GM12865 (cell line): ENCODE data around the gene PDHB.

Experiments used
- DNase-seq: peaks from one replicate; pipeline ENCODE4 v3.0.0; 2010; ENCODE audit warnings: low read depth
- H3K4me3 ChIP-seq: 2 replicates; pipeline ENCODE4 v1.5.1; 2011; ENCODE audit warnings: mild to moderate bottlenecking, low read depth, low read length, control low read depth
- TF ChIP-seq, protein P1 (sequence below): IDR thresholded peaks from 2 replicates; pipeline ENCODE4 v1.5.1; 2011; ENCODE audit warnings: low read length, control low read depth, low read depth, inconsistent platforms; ENCODE audit not compliant: insufficient read depth; ENCODE audit errors: missing control alignments

PDHB gene

DNA sequence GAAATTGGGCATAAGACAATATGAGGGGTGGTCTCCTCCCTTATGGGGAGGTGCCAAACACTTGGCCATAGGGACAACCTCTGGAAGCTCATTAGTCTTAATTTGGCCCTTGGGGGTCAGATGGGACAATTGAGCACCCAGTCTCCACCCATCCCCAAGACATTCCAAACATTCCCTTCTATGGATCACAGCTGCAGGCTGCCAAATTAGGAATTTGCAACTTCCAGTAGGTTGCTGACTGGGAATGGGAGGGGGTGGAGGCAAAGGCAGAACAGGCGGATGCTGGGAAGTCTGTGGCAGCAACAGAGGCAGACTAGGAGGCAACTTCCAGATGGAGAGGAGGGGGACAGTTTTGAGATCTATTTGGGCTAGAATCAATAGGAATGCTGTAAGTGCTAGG, 1.4 kb upstream of the PDHB start:
- H3K4me3 ChIP-seq = no peak overlapping the region
- TF ChIP-seq, protein P1, sequence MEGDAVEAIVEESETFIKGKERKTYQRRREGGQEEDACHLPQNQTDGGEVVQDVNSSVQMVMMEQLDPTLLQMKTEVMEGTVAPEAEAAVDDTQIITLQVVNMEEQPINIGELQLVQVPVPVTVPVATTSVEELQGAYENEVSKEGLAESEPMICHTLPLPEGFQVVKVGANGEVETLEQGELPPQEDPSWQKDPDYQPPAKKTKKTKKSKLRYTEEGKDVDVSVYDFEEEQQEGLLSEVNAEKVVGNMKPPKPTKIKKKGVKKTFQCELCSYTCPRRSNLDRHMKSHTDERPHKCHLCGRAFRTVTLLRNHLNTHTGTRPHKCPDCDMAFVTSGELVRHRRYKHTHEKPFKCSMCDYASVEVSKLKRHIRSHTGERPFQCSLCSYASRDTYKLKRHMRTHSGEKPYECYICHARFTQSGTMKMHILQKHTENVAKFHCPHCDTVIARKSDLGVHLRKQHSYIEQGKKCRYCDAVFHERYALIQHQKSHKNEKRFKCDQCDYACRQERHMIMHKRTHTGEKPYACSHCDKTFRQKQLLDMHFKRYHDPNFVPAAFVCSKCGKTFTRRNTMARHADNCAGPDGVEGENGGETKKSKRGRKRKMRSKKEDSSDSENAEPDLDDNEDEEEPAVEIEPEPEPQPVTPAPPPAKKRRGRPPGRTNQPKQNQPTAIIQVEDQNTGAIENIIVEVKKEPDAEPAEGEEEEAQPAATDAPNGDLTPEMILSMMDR = no peak
- no peak for DNase-seq

DNA sequence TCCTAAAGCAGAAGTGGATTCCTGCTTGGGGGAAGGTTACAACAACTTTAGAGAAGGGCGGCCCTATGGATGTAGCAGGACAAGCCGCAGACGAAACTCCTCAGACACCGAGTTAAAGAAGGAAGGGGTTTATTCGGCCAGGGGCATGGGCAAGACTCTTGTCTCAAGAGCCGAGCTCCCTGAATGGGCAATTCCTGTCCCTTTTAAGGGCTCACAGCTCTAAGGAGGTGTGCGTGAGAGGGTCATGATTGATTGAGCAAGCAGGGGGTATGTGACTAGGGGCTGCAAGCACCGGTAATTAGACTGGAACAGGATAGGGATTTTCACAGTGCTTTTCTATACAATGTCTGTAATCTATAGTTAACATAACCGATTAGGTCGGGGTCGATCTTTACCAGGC, 879 bp upstream of the PDHB start:
- no peak for DNase-seq
- no peak overlapping the region for H3K4me3 ChIP-seq
- TF ChIP-seq, protein P1 = no peak

DNA sequence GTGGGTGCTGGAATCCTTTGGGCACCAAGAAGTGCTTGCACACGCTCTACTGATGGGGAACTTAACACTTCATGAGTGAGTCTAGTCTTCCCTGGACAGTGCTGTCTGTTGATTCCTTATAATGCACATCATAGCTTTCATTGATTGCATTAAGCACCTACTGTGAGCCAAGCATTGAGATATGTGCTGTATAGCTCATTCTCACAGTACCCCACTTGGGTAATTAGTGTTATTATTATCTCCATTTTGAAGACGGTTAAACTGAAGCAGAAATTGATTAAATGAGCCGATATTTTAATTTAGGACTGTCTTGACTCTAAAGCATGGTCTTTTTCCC, 504 bp upstream of the PDHB start:
- H3K4me3 ChIP-seq = peak overlapping the region; percentile 31
- DNase-seq = no peak
- TF ChIP-seq, protein P1 = no peak

DNA sequence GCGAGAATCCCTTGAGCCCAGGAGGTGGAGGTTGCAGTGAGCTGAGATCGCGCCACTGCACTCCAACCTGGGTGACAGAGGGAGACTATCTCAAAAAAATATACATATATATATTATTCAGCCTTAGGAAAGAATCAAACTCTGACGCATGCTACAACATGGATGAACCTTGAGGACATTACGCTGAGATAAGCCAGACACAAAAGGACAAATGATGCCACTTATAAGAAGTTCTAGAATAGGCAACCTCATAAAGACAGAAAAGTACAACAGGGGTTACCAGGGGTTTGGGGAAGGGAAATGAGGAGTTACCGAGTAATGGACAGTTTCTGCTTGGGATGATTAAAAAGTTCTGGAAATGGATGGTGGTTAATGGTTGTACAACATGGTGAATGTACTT, 727 bp downstream of the PDHB start:
- DNase-seq = no peak
- H3K4me3 ChIP-seq = peak overlapping the region; percentile 79
- TF ChIP-seq, protein P1 = no peak

DNA sequence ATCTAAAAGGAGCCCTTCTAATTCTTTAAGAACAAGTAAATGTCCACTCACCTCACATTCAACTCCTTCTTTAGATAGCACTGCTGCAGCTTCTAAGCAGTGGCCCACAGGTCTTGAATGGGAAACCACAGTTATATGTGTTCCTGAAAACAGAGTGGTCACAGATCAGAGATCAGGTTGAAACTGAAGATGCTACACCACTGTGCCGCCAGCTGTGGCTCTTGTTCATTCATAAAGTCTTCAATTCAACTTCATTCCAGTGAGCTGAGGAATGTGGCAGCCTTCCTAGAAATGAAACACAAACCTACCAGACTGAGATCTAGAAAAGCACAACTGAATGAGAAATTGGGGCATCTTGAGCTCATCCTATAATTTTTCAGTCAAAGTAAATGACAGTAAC, 4.0 kb downstream of the PDHB start:
- no peak overlapping the region for H3K4me3 ChIP-seq
- TF ChIP-seq, protein P1 = no peak
- DNase-seq = peak; percentile 84

DNA sequence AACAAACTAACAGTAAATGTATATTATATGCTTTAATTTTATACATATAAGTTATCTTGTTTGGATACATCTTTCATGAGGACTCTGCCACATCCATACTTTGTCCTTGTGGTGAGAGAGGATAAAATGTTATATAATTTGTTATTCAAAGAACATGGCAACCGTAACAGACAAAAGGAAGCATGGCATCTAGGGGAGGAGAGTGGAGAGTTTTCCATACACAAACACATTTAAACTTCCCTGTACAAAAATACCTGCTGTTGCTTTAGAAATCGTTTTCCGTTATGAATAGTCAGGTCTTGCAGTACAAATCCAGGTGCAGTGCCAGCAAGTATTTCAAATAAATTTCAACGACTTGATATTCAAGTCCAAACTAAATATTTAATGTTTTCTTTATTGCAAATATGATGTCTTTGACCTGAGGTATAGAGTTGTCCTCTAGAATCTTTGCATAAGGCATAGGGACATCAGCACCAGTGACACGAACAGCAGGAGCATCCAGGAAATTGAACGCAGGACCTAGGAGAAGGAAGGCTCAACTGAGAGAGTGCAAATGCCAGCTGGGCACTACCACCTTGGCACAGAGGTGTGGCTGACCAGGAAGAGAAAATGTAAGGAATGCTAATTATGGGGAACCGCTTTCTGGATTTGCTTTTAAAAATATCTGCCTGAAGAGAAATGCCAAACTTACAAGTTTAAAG, 5.8 kb downstream of the PDHB start:
- DNase-seq = no peak
- TF ChIP-seq, protein P1 = no peak

DNA sequence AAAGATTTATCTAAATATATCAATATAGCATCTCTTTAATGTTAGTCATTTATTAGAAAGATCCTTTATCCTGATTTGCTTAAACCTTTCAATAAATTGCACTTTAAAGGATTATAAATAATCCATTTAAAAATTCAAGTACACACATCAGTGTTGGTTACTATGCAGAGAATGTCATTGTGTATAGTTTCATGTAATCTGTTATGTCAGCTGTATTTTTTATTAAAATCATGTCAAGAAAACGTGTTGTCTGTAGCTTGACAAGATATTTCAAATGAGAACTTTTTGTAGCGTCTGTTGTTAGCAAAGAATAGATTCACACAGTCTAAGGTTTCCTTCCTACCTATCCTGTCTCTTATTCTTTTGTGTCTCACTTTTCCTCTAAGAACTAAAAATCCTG, 7.8 kb downstream of the PDHB start:
- no peak for DNase-seq
- TF ChIP-seq, protein P1 = no peak
- H3K4me3 ChIP-seq = no peak overlapping the region

More for the DNA sequence above, 5.8 kb downstream of the PDHB start:
- no peak overlapping the region for H3K4me3 ChIP-seq
